OCI-LY3 (cell line): ENCODE data around the gene RC3H2.

ENCODE experiments used
- CTCF ChIP-seq: fragments of 200-600, 300-600 bp; sonication (generic); IDR thresholded peaks from 2 replicates; pipeline ENCODE4 v1.5.1; 2014; ENCODE audit warnings: antibody characterized with exemption, low read length, low read depth
- EZH2phosphoT487 ChIP-seq: fragments of 200-600 bp; shearing (Covaris generic); IDR thresholded peaks from 2 replicates; pipeline ENCODE4 v1.6.1; 2018; ENCODE audit warnings: antibody characterized with exemption, mixed run types, low read depth

DNA sequence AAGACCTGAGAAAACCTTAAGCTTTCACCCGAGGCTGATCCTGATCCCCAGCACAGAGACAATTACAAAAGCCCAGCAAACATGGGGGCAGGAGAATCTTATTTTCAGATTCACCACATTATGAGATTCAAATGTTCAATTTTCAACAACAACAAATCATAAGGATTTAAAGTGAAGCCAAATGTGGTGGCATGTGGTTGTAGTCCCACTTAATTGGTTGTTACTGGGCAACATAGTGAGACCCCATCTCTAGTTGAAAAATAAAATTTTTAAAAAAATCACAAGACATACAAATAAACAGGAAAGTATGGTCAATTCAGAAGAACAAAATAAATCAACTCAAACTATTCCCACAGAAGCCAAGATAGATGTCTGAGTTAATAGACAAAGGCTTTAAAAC is 31.7 kb upstream of the RC3H2 start:
- TF ChIP-seq CTCF, result no peak
- TF ChIP-seq EZH2phosphoT487, result no peak
